K562 (cell line): ENCODE data around the gene ZBTB20. TPM values are rescaled to one million over a fixed set of nuclear protein-coding genes. Genes with fewer than 3 reads are reported as not detected.

ENCODE experiments used
- CLOCK ChIP-seq: fragments of 250-450 bp; sonication (Bioruptor Pico); IDR thresholded peaks from 2 replicates; pipeline ENCODE4 v1.4.0; 2020; ENCODE audit warnings: mild to moderate bottlenecking, moderate library complexity, borderline replicate concordance
- CREB3L1 ChIP-seq: fragments of 450-650 bp; IDR thresholded peaks from 2 replicates; pipeline ENCODE4 v1.6.1; 2014; ENCODE audit warnings: low read depth, mild to moderate bottlenecking, moderate library complexity, borderline replicate concordance
- E2F6 ChIP-seq, 2 experiments: IDR thresholded peaks; 2 replicates each; pipeline ENCODE4 v1.6.1; 2011; ENCODE audit warnings: borderline replicate concordance in 1 of 2, control low read depth in 1 of 2, low read depth in 1 of 2, low read length in 1 of 2, mild to moderate bottlenecking in 1 of 2, mixed read lengths in 1 of 2, moderate library complexity in 1 of 2; ENCODE audit not compliant: insufficient read depth in 1 of 2, insufficient read length in 1 of 2, poor library complexity in 1 of 2, severe bottlenecking in 1 of 2; ENCODE audit errors: extremely low read depth in 1 of 2
- GABPA ChIP-seq: fragments of 200-800 bp; sonication (Bioruptor generic); conservative IDR thresholded peaks from 2 replicates; pipeline ENCODE4 v1.6.1; 2016; ENCODE audit warnings: low read depth, missing genetic modification characterization, missing compliant biosample characterization
- HOXB6 ChIP-seq: fragments of 250-450 bp; sonication (Bioruptor Pico); IDR thresholded peaks from 2 replicates; pipeline ENCODE4 v1.5.1; 2022; ENCODE audit warnings: mild to moderate bottlenecking, borderline replicate concordance
- NFYB ChIP-seq: IDR thresholded peaks from 2 replicates; pipeline ENCODE4 v1.6.1; 2011; ENCODE audit warnings: mild to moderate bottlenecking, moderate library complexity; ENCODE audit not compliant: insufficient read length; ENCODE audit errors: extremely low read depth
- SMAD1 ChIP-seq: fragments of 150-350 bp; IDR thresholded peaks from 2 replicates; pipeline ENCODE4 v1.6.1; 2014; ENCODE audit warnings: low read length, low read depth; ENCODE audit not compliant: partially characterized antibody
- ZNF318 ChIP-seq, 2 experiments: fragments of 450-650 bp; IDR thresholded peaks; 2 replicates each; pipeline ENCODE4 v1.6.1; 2016; ENCODE audit warnings: mild to moderate bottlenecking in 2 of 2, borderline replicate concordance in 1 of 2, low read depth in 1 of 2, moderate library complexity in 1 of 2
- ZNF384 ChIP-seq: IDR thresholded peaks from 2 replicates; pipeline ENCODE4 v1.6.1; 2012; ENCODE audit warnings: low read depth, low read length, improper control_type of control experiment
- ZNF41 ChIP-seq: fragments of 250-450 bp; sonication (Bioruptor Pico); conservative IDR thresholded peaks from 2 replicates; pipeline ENCODE4 v1.4.0; 2020; ENCODE audit warnings: mild to moderate bottlenecking
- polyA plus RNA-seq, 8 experiments: library from polyadenylated mRNA; depleted of rRNA in 4 of 8; stranded (reverse) in 5 of 8; unstranded in 3 of 8; fragments of >200 nt; fragmentation: Nextera tagmentation in 2 of 8; fragmentation: Illumina TruSeq in 1 of 8; extraction: Ambion mirVana in 2 of 8; extraction: Trizol in 1 of 8; gene quantifications; 2 replicates each; pipeline versions ENCODE4 v1.2.1 to v1.2.3, GENCODE V29; 2011 to 2014; ENCODE audit warnings: inconsistent platforms in 1 of 8, missing spikeins in 1 of 8
- total RNA-seq, 7 experiments: library from RNA; depleted of rRNA in 6 of 7; stranded (reverse); fragments of >200 nt in 6 of 7; fragmentation: Illumina TruSeq in 2 of 7; extraction: Trizol in 2 of 7; gene quantifications; 2 replicates each; pipeline versions ENCODE4 v1.2.1 to v1.2.3, GENCODE V29; 2011 to 2021; ENCODE audit warnings: low replicate concordance in 1 of 7

ZBTB20 gene
- total and polyA plus RNA-seq, 9 of the 15 experiments (the other 6 are each of a cell fraction or from before 2014, with no cell fraction given), result 0.17 to 1.7 (median 0.45) TPM

GRCh38 chr3:114378760-114379159 is 768.3 kb downstream of the ZBTB20 start (continued):
- TF ChIP-seq E2F6 (IDR thresholded peaks at IDR 0.05; ENCODE audit: borderline replicate concordance in 1 of 2, extremely low read depth in 1 of 2, insufficient read depth in 1 of 2, insufficient read length in 1 of 2, low read depth in 1 of 2, low read length in 1 of 2, poor library complexity in 1 of 2, severe bottlenecking in 1 of 2), result no peak
- no peak for TF ChIP-seq ZNF41 (CRISPR knock-in tag)
- TF ChIP-seq ZNF318 (IDR thresholded peaks at IDR 0.05; ENCODE audit: borderline replicate concordance in 1 of 2, low read depth in 1 of 2), result no peak
- TF ChIP-seq GABPA, result no peak
- TF ChIP-seq HOXB6, result no peak
- TF ChIP-seq ZNF384, result no peak
- TF ChIP-seq CREB3L1, result no peak
- no peak for TF ChIP-seq CLOCK (CRISPR knock-in tag)
- TF ChIP-seq NFYB, result no peak
- TF ChIP-seq SMAD1, result no peak
- TF ChIP-seq, all 486 proteins: peak for 0
